GM23248 (cell line): Measurements from ENCODE around the gene DUSP10.

Experiments used
- EZH2 ChIP-seq: fragments of 200-600 bp; sonication (generic); IDR thresholded peaks from 2 replicates; pipeline ENCODE4 v1.6.1; 2018; ENCODE audit warnings: antibody characterized with exemption, mild to moderate bottlenecking; ENCODE audit not compliant: insufficient read depth, poor library complexity, severe bottlenecking
- EZH2phosphoT487 ChIP-seq: fragments of 200-600 bp; sonication (generic); IDR thresholded peaks from 2 replicates; pipeline ENCODE4 v1.6.1; 2018; ENCODE audit warnings: antibody characterized with exemption, moderate library complexity, mild to moderate bottlenecking, low read depth; ENCODE audit not compliant: insufficient read depth

DNA sequence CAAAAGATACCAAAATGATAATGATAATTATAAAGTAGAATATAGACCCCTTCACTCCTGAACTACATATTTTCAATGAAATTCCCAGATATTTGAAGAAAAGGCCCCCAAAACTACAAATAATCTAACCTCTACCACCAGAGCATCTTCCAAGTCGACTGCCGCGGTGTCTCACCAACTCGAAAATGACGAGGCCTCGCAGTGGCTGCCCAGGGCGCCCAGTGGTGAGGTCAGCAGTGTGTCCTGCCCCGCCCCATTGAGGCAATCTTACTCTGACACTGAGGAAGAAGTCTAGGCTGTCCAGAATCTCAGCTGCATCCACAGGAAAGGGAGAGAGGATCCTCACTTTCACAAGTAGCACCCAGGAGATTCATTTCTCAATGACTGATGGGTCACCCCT, 5.2 kb downstream of the DUSP10 start:
- TF ChIP-seq EZH2 (no peak), EZH2phosphoT487 (no peak)
